HG03354 (cell line): ENCODE data around the gene DPH2.
A peak's percentile ranks its signal among the peaks of the same experiment; 100 is the strongest.

Source experiments
- ATAC-seq: cut with Tn5 transposase; IDR thresholded peaks from one replicate; pipeline ENCODE4 v1.9.1; 2021; ENCODE audit warnings: mild to moderate bottlenecking; ENCODE audit not compliant: unreplicated experiment, poor library complexity, severe bottlenecking

Gene DPH2

GRCh38 chr1:43962324-43962723 is 7.5 kb upstream of the DPH2 start:
- no peak for ATAC-seq

DNA sequence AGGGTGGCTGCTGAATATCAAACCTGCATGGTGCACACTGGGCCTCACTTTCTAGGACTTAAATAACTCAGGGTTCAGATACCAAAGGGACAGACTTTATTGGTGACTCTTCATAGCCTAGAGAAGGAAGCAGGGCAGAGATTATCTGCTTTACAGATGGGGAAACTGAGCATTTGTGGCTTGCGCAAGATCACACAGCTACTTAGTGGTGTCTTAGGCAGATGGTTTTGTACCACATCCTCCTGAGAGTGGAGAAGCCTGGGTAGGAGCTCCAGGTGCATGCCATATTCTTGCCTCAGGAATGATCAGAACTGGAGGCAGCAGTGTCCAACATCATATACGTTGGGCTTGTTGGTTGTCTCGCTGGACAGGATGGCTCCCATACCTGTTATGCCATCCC is 6.8 kb upstream of the DPH2 start:
- no peak for ATAC-seq

DNA sequence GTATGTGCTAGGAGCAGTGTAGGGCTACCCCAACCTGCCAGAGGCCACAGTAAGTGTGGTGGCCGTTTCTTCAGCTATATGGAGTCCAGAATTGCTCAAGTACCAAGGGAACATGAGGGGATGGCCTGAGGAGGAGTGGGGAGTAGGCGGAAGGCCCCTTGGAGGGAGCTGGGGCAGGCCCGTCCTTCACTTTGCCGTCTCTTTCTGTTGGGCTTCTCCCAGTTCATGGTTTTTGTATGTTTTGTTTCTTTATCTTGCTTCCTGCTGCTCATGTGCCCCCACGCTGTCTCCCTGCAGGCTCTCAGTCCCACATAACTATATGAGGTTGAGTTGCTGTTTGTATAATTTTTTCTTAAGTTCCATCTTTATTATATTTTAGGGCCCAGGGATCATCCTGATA is 5.9 kb upstream of the DPH2 start:
- ATAC-seq, result no peak

- ATAC-seq, result no peak
These were observed 4.5 kb upstream of the DPH2 start for GRCh38 chr1:43965316-43965715.

DNA sequence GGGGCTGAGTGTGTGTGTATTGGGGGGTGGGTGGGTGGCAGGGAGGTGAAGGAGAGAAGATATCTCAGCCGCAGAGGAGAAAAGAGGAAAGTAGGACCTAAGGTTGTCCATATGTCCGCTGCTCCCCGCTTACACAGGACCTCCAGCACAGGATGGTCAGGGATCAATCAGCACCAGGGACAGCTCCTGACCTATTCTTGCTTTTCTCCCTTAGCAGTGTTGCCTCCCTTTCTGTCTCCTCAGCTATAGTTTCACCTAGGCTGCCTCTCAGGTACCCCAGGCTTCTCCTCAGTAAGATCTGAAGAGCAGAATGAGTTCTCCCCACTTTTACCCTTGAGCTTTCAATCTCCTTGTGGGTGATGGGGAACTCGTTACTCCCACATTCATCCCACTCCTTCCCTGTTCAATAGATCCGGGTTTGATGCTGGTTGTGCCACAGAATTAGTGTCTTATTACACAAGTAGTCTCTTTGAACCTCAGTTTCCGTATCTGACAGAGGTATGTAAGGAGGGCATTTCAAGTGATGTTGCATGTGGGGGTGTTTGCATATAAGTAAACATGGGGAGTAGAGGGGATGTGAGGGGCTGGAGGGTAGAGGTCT is 1.4 kb upstream of the DPH2 start:
- no peak for ATAC-seq

DNA sequence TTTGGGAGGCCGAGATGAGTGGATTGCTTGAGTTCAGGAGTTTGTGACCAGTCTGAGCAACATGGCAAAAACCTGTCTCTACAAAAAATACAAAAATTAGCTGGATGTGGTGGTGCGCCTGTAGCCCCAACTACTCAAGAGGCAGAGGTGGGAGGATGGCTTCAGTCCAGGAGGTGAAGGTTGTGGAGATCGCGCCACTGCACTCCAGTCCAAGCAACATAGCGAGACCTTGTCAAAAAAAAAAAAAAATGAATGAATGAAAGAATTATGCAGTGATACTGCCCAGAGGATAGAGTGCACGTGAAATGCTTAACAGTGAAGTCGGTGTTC is 429 bp upstream of the DPH2 start:
- no peak for ATAC-seq

DNA sequence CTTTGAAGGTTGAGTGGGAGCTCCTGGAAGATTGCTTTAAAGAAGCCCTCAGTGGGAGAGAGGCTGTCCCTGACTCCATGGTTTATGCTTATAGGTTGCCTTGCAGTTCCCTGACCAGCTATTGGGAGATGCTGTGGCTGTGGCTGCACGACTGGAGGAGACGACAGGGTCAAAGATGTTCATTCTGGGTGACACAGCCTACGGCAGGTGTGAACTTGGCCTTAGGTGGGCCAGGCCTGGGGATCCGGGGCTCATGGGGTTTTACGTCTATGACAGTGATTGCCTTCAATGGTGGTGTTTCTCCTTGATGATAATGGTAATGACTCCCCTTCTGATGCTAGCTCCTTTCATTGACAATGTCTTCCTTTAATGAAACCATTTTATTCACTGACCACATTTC is 692 bp downstream of the DPH2 start:
- ATAC-seq, result no peak

DNA sequence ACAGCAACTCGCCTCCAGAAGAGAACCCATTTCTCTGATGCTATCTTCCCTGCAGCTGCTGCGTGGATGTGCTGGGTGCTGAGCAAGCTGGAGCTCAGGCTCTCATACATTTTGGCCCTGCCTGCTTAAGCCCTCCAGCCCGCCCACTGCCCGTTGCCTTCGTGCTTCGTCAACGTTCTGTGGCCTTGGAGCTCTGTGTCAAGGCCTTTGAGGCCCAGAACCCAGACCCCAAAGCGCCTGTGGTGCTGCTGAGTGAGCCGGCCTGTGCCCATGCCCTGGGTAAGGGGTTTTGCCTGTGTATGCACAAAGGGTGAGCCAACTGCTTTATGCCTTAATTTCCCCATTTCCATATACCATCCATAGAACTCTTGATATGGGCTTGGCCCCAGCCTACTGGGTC is 1.1 kb downstream of the DPH2 start:
- no peak for ATAC-seq

DNA sequence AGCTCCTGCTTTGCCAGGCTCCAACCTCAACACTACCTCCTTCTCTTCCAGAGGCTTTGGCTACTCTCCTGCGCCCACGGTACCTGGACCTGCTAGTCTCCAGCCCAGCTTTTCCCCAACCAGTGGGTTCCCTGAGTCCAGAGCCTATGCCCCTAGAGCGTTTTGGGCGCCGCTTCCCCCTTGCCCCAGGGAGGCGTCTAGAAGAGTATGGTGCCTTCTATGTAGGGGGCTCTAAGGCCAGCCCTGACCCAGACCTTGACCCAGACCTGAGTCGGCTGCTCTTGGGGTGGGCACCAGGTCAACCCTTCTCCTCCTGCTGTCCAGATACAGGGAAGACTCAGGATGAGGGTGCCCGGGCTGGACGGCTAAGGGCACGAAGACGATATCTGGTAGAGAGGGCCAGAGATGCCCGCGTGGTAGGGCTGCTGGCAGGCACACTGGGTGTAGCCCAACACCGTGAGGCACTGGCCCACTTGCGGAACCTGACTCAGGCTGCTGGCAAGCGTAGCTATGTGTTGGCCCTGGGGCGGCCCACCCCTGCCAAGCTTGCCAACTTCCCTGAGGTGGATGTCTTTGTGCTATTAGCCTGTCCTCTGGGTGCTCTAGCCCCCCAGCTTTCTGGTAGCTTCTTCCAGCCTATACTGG is 1.6 kb downstream of the DPH2 start:
- ATAC-seq, result no peak

DNA sequence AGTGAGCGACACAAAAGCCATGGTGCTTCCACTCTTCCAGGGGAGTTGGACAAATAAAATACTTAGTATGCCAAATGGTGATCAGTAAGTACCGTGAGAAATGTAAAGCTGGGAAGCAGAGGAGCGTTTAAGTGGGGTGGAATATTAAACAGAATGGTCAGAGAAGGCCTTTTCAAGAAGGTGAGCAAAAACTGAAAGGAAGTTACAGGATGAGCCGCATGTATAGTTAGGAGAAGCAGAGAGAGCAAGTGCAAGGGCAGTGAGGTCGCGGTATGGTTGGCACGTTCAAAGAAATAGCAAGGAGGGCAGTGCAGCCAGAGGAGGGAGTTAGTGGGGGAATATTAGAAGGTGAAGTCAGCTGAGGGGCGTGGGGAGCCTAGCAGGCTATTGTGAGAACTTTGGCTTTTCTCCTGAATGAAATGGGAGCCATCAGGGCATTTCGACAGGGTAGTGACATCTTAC is 4.2 kb downstream of the DPH2 start:
- no peak for ATAC-seq

DNA sequence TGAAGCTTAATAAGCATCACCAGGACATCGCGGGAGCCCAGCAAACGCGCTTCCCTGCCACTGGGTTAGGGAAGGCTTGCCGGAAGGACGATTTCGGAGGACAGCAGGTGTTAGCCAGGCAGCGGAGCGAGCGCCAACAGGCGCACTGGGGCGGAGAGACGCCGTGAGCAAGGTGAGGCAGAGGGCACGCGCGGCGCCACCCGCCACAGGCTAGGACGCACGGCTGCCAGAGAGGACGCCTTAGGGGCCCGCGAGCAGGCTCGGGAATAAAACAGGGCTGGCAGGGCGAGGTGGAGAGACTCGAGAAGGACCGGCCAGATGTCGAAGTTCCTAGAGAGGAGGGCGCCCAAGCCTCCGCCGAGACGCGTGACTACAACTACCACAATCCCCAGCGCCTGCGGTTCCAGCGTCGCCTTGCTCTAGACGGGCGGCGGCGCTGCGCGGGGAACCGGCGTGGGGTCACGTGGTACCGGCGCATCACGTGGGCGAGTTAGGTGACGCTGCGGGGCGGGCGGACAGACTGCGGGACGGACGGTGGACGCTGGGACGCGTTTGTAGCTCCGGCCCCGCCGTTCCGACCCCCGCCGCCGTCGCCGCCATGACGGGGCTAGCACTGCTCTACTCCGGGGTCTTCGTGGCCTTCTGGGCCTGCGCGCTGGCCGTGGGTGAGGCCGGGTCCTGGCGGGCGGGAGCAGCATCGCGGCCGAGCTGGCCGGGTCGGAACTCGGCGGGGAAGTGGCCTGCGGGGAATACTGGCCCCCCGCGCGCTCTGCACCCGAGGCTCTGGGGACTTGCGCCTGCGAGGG is 4.8 kb downstream of the DPH2 start, which contains the start of gene ATP6V0B:
ATP6V0B (plus strand) TSS at position 518 of the 806 bp plus-strand sequence; CDS start at position 599, 81 bp downstream.
- ATAC-seq, result peak; percentile 69

DNA sequence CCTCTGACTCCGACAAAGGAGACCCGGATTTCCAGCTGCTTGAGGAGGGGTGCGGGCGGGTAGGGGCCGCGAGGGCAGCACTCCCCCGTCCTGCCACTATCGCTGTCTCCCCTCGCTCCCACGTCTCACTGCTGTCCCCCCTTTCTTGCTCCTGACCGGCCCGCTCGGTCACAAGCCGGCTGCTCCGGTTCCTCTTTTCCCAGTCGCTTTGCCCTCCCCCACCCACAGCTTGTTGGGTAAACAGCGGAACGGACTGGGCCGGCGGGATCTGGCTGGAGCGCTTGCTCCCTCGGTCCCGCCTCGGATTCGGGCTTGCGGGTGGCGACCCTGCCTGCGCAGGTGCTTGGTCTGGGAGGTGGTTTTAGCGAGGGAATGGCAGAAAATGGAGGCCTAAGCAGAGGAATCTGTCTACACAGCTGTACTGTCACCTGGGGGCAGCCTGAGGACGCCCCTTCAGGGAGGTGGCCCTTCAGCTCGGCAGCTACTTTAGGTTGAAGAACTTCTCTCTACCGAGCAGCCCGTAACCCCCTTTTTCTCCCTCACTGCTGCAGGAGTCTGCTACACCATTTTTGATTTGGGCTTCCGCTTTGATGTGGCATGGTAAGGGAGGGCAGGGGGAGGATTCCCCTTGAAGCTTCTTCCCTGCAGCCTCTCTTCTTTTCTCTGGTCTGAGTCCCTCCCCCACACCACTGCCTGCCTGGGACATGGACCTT is 5.6 kb downstream of the DPH2 start:
- no peak for ATAC-seq

DNA sequence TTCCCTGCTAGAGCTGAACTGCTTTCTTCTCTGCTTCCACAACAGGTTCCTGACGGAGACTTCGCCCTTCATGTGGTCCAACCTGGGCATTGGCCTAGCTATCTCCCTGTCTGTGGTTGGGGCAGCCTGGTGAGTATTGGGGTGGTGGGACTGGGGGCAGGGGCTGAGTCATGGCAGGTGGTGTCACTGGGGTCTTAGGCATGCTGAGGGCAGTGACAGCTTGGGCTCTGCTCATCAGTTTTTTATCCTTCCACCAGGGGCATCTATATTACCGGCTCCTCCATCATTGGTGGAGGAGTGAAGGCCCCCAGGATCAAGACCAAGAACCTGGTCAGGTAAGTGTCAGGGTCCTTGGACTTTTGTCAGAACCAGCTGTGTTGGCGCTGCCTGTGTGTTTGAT is 6.2 kb downstream of the DPH2 start:
- ATAC-seq, result no peak

DNA sequence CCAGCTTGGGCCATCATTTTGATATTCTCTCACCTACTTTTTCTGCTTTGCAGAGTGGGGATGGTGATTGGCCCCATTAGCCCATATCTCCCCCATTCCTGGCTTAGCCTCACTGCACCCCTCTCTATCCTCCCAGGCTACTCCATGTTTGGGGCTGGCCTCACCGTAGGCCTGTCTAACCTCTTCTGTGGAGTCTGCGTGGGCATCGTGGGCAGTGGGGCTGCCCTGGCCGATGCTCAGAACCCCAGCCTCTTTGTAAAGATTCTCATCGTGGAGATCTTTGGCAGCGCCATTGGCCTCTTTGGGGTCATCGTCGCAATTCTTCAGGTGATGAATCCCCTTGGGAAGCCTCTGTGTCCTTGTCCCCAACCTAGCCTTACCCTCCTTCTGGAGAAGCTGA is 7.1 kb downstream of the DPH2 start:
- ATAC-seq, result no peak

- ATAC-seq, result no peak
These were observed 7.8 kb downstream of the DPH2 start for GRCh38 chr1:43977376-43978263.

DNA sequence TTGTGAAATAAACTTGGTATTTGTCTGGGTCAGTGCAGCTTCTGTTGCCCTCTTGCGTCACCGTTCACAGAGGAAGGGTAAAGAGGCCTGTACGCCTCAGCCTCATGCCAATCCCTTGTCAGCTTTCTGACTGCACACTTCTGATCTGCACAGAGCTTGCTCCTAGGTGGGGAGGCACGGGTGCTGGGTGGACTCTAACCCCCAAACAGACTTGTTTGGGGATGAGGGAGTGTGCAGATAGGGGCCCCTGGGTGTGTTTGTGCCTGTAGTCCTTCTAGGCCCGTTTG is 8.4 kb downstream of the DPH2 start:
- no peak for ATAC-seq

DNA sequence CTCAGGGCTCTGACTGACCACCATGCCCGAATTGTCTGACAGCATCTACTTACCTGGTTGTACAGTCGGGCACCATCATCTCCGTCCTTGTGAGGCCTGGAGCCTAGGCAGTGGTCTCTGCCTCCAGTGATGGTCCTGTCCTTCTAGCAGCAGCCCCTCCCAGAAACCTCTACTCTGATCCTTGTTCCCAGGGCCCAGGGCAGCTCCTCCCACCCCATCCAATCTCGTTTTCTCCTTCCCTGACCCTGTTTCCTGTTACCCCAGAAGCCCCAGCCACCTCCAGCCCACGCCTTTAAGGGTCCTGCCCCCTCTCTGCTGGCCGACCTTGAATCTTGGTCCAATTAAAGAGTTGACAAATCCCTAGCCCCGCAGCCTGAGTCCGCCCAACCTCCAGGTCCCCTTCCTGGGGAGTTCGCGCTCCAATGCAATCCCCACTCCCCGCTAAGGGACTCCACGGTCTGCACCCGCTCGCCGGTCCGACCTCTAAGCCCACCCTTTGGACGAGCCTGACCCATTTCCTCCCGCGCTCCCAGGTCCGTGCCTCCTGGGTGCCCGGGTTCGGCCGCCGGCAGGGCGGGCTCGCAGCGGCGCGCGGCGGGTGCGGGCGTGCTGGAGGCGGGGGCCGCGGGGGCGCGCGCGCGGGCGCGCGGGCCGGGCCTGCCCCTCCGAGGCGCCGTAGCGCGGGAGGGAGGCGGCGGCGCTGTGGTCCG is 8.9 kb downstream of the DPH2 start, which contains the start of gene B4GALT2:
B4GALT2 (plus strand) TSS at position 660 of the 710 bp plus-strand sequence. CDS start 1,951 bp downstream, outside the sequence.
- ATAC-seq, result no peak

DNA sequence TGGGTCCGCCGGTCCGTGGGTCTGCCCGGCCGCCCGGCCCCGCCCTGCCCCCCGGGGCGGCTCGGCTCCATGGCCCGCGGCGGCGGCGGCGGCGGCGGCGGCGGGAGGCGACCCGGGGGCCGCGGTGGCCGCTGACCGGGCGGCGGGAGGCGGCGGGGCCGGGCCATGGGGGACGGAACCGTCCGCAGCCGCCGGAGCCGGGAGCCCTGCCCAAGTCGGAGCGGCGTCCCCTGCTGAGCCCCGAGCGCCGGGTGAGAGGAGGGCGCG is 9.4 kb downstream of the DPH2 start:
- ATAC-seq, result no peak

GRCh38 chr1:43979528-43980254 is 9.9 kb downstream of the DPH2 start:
- ATAC-seq, result peak; percentile 30
